SW480 (cell line): Measurements from ENCODE around the gene RNF150.
A peak's percentile ranks its signal among the peaks of the same experiment; 100 is the strongest.
"Not testable (repeated sequence)": the region's sequence is repeated elsewhere in the genome, so short reads cannot be mapped to it uniquely, and the experiment has no call there.

Source experiments
- DNase-seq: peaks from one replicate; pipeline ENCODE4 v3.0.0-alpha.2; 2016; ENCODE audit warnings: low spot score

Gene RNF150

GRCh38 chr4:140862177-140862442, 271.2 kb downstream of the RNF150 start:
- no peak for DNase-seq

GRCh38 chr4:140861359-140862176, 271.7 kb downstream of the RNF150 start:
- peak; percentile 60 for DNase-seq

GRCh38 chr4:140858897-140859296, 274.4 kb downstream of the RNF150 start:
- no peak for DNase-seq

- peak; percentile 39 for DNase-seq
These were observed 276.2 kb downstream of the RNF150 start for GRCh38 chr4:140857111-140857510.

GRCh38 chr4:140856621-140857062, 276.6 kb downstream of the RNF150 start:
- DNase-seq = peak; percentile 63

GRCh38 chr4:140854168-140854567, 279.1 kb downstream of the RNF150 start:
- DNase-seq = no peak

DNA sequence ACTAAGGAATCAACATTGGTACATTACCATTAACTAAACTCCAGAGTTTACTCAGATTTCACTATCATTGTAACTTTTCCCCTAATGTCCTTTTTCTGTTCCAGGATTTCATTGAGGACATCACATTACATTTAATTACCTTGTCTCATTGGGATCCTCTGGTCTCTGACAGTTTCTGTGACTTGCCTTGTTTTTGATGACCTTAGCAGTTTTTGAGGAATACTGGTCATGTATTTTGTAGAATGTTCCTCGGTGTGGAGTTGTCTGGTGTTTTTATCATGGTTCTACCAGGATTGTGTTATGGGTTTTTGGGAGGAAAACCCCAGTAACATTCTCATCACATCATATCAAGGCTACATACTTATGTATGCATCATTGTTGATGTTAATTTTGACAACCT, 281.5 kb downstream of the RNF150 start:
- no peak for DNase-seq

DNA sequence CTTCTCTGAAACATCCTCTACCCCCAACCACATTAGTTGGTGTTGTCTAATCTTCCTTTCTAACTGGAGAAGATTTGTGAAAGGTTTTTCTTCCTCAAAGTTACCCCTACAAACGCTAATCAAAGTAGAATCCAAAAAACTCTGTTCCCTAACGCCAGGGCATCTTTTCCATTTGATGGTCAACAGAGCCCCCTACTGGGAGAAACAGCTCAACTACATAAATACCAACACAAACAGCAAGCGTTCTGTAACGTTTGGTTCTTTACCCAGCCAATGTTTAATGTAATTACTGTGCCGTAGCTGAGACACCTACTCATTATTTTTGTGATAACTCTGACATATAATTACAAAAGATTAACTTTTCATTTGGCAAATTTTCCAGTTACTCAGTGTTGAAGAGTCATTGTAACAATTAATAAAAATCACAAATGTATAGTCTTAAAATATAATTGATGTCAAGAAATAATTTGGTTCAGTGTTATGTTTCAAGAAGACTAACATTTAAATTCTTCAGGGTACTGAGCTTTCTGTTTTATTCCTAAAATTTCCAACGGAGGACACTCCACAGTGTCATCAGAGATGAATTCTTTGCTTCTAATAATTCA, 282.1 kb downstream of the RNF150 start:
- peak; percentile 48 for DNase-seq

DNA sequence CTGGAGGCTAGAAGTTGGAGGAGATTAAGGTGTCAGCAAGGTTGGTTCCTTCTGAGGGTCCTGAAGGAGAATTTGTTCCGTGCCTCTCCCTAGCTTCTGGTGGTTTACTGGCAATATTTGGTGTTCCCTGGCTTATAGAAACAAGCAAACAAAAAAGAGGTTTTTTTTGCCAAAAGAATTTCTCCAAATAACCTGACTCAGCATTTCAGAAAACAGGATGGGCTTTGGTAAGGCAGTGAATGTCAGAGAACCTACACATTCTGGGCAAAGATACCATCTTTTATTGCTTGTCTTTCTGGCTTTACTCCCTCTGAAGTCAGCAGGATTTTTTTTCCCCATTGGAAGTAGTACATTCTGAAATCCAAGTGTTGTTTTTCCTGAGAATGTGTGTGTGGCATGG, 283.7 kb downstream of the RNF150 start:
- DNase-seq = no peak

DNA sequence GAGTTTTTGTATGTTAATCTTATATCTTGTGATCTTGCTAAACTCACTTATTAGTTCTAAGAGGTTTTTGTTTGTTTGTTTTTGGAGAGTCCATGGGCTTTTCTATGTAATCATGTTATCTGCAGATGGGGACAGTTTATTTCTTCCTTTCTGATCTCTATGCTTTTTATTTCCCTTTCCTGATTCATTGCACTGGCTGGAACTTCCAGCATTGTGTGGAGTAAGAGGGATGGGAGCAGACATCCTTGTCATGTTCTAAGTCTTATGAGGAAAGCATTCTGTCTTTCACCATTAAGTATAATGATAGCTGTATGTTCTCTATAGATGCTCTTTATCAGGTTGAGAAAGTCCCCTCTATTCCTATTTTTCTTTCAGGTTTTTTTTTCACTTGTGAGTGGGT, 286.5 kb downstream of the RNF150 start:
- no peak for DNase-seq

GRCh38 chr4:140844061-140844460, 289.2 kb downstream of the RNF150 start:
- no peak for DNase-seq

DNA sequence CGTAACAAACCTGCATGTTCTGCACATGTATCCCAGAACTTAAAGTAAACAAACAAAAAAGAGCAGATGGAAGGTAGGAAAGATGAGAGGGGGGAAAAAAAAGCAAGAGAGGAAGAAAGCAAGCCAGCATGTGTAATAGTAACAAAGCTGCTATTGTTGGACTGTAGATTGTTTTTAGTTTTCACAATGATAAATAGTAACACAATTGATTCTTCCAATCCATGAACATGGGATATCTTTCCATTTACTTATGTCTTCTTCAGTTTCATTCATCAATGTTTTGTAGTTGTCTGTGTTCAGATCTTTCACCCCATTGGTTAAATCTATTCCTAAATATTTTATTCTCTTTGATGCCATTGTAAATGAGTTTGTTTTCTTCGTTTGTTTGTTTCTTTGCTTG, 292.1 kb downstream of the RNF150 start:
- no peak for DNase-seq

GRCh38 chr4:140839888-140840790, 293.1 kb downstream of the RNF150 start:
- no peak for DNase-seq

DNA sequence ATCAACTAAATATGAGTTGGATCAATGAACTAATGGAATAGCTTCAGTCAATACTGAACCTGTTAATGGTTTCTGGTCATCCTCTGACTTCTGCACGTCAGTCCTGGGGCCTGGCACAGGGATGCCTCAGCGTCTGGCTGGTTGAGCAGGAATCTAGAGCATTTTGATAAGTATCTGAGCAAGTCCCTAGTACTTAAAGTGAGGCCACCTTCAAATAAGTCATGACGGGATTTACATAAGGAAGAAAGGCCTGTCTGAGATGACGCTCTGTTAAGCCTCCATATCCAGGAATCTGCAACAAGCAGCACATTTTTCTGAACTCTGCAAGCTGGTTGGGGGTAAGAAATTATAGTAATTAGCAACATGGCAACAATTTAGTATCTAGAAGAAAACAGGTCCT, 293.9 kb downstream of the RNF150 start:
- no peak for DNase-seq

GRCh38 chr4:140837736-140838135, 295.5 kb downstream of the RNF150 start:
- no peak for DNase-seq

- no peak for DNase-seq
These were observed 298.3 kb downstream of the RNF150 start for GRCh38 chr4:140834839-140835495.

- no peak for DNase-seq
These were observed 300.0 kb downstream of the RNF150 start for GRCh38 chr4:140833280-140833679.

- DNase-seq = no peak
These were observed 303.4 kb downstream of the RNF150 start for GRCh38 chr4:140829825-140830224.

GRCh38 chr4:140826701-140827027, 306.6 kb downstream of the RNF150 start:
- DNase-seq = no peak

GRCh38 chr4:140820520-140820919, 312.7 kb downstream of the RNF150 start:
- not testable (repeated sequence) for DNase-seq

- no peak for DNase-seq
These were observed 313.7 kb downstream of the RNF150 start for GRCh38 chr4:140819610-140820009.

DNA sequence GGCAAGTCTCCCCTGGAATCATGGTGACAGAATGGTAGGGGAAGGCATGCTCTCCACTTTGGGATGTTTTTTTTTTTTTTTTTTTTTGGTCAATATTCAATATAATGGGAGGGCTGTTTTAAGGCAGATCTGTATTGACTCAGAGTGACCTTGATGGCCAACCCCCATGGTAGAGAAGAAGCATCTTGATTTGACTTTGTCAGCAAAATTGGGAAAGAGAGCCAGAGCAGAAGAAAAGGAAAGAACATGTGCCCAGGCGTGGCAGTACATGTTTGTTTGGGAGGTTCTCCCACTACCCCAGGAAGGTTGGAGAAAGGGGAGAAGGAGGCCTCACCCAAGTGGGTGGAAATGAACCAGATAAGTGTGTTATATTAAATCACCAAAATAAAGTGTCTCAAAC, 314.8 kb downstream of the RNF150 start:
- DNase-seq = no peak
